PC-3 (cell line): ENCODE results near the gene VDR. TPM values are rescaled to one million over a fixed set of nuclear protein-coding genes. Genes with fewer than 3 reads are reported as not detected.

ENCODE experiments used
- ATAC-seq: fragments of 200-7000 bp; cut with Tn5 transposase; 2 replicates; pipeline ENCODE4 v1.9.1; 2020; ENCODE audit warnings: mild to moderate bottlenecking, moderate library complexity
- BruUV-seq: library from RNA; stranded (reverse); fragments of 400-500 nt; replicated peaks from 2 replicates; lab custom pipeline; 2021; lab: Mats Ljungman, UMichigan
- CTCF ChIA-PET: fragments of 300-600 bp; sonication (Branson Sonifier 250); formaldehyde crosslinking; loops from one replicate; lab custom pipeline; 2022; ENCODE audit warnings: antibody characterized with exemption; lab: Charles Lee
- POLR2A ChIA-PET: fragments of 300-600 bp; sonication (Branson Sonifier 250); formaldehyde crosslinking; loops from one replicate; lab custom pipeline; 2022; ENCODE audit warnings: antibody characterized with exemption; ENCODE audit not compliant: unreplicated experiment; lab: Charles Lee
- DNase-seq: peaks from one replicate; pipeline ENCODE4 v3.0.0-alpha.2; 2015
- H2AFZ ChIP-seq: fragments of 300-600 bp; sonication (generic); 2 replicates; pipeline ENCODE4 v1.6.0; 2016; ENCODE audit warnings: antibody characterized with exemption, low read length
- H3F3A ChIP-seq: fragments of 300-600 bp; sonication (generic); one replicate; pipeline ENCODE4 v1.6.0; 2017; ENCODE audit warnings: antibody characterized with exemption, low read length, control low read depth, mild to moderate bottlenecking; ENCODE audit not compliant: unreplicated experiment
- H3K27ac ChIP-seq: fragments of 300-600 bp; sonication (generic); 2 replicates; pipeline ENCODE4 v1.5.1; 2016; ENCODE audit warnings: mild to moderate bottlenecking, low read length
- H3K27me3 ChIP-seq: fragments of 300-600 bp; sonication (generic); 2 replicates; pipeline ENCODE4 v1.6.1; 2016; ENCODE audit warnings: low read length, mixed read lengths
- H3K36me3 ChIP-seq: fragments of 300-600 bp; sonication (generic); 2 replicates; pipeline ENCODE4 v1.6.1; 2016; ENCODE audit warnings: low read depth, mixed run types, low read length, mixed read lengths
- H3K4me1 ChIP-seq: fragments of 300-600 bp; sonication (generic); 2 replicates; pipeline ENCODE4 v1.5.1; 2016; ENCODE audit warnings: low read length; ENCODE audit not compliant: insufficient read depth
- H3K4me2 ChIP-seq: fragments of 300-600 bp; sonication (generic); 2 replicates; pipeline ENCODE4 v1.6.0; 2016; ENCODE audit warnings: low read length
- H3K4me3 ChIP-seq: fragments of 300-600 bp; sonication (generic); 2 replicates; pipeline ENCODE4 v1.5.1; 2016; ENCODE audit warnings: mild to moderate bottlenecking, low read length, mixed read lengths
- H3K79me2 ChIP-seq: fragments of 300-600 bp; sonication (generic); 2 replicates; pipeline ENCODE4 v1.6.1; 2017; ENCODE audit warnings: low read length, mixed read lengths
- H3K9ac ChIP-seq: fragments of 300-600 bp; sonication (generic); 2 replicates; pipeline ENCODE4 v1.6.0; 2016; ENCODE audit warnings: mild to moderate bottlenecking, low read length
- H3K9me2 ChIP-seq: fragments of 300-600 bp; sonication (generic); replicated peaks from 2 replicates; pipeline ENCODE4 v1.6.1; 2016; ENCODE audit warnings: mixed run types, low read length, mixed read lengths
- H3K9me3 ChIP-seq: fragments of 300-600 bp; sonication (generic); 2 replicates; pipeline ENCODE4 v1.6.1; 2016; ENCODE audit warnings: low read length, mixed read lengths
- H4K20me1 ChIP-seq: fragments of 300-600 bp; sonication (generic); 2 replicates; pipeline ENCODE4 v1.6.1; 2016; ENCODE audit warnings: low read length, mixed read lengths
- CTCF ChIP-seq: fragments of 300-600 bp; sonication (generic); conservative IDR thresholded peaks from 2 replicates; pipeline ENCODE4 v1.5.1; 2017; ENCODE audit warnings: antibody characterized with exemption, low read depth, mild to moderate bottlenecking, low read length
- EZH2 ChIP-seq: fragments of 300-600 bp; sonication (generic); IDR thresholded peaks from one replicate; pipeline ENCODE4 v1.6.1; 2017; ENCODE audit warnings: antibody characterized with exemption, mild to moderate bottlenecking, low read length; ENCODE audit not compliant: unreplicated experiment
- EZH2phosphoT487 ChIP-seq: fragments of 300-600 bp; sonication (generic); IDR thresholded peaks from 2 replicates; pipeline ENCODE4 v1.6.1; 2018; ENCODE audit warnings: mild to moderate bottlenecking, antibody characterized with exemption, low read length, borderline replicate concordance
- intact Hi-C: fragments of 100-400 bp; cut with micrococcal nuclease; formaldehyde crosslinking; loops from 2 replicates; pipeline ENCODE4 v1.9.0; 2023
- total RNA-seq: library from RNA; depleted of rRNA; stranded (reverse); fragments of >200 nt; gene quantifications from 2 replicates; pipeline ENCODE4 v1.2.3, GENCODE V29; 2014

VDR gene
- total RNA-seq, 1 experiment from 2014 or later, result 19.9 TPM

GRCh38 chr12:47894068-47894467 is 10.7 kb downstream of the VDR start:
- peaks cover 53% of the 10 kb centered on the region for H3K79me2 ChIP-seq

GRCh38 chr12:47892819-47893218 is 12.0 kb downstream of the VDR start:
- Histone ChIP-seq H3K9me3 (no peaks in the 10 kb centered on the region), H3K9ac (no peak overlapping the region), H2AFZ (no peak overlapping the region), H3K4me2 (no peak overlapping the region), H3K27ac (no peak overlapping the region), H3K36me3 (peaks cover under 1% of the 10 kb centered on the region; the same call in 1 of the 2 replicates), H3K4me3 (no peak overlapping the region), H3K27me3 (no peaks in the 10 kb centered on the region), H4K20me1 (no peaks in the 10 kb centered on the region), H3K79me2 (peaks cover 41% of the 10 kb centered on the region), H3K4me1 (peaks cover 18% of the 10 kb centered on the region), H3F3A (no peaks in the 10 kb centered on the region), H3K9me2 (no peaks in the 10 kb centered on the region)
- ChIA-PET CTCF (no interaction called here), POLR2A (no interaction called here)
- intact Hi-C loops, result no loop called here
- TF ChIP-seq EZH2 (no peak), EZH2phosphoT487 (no peak), CTCF (no peak)
- no TSS peak for BruUV-seq
- ATAC-seq (no peak), DNase-seq (no peak)

More at GRCh38 chr12:47894068-47894467, 10.7 kb downstream of the VDR start:
- no peak overlapping the region for H3K27ac ChIP-seq
- H3K27me3 ChIP-seq, result no peaks in the 10 kb centered on the region
- no peak overlapping the region for H3K4me3 ChIP-seq
- no peak overlapping the region for H3K9ac ChIP-seq
- H3K4me2 ChIP-seq, result no peak overlapping the region
- no peak overlapping the region for H2AFZ ChIP-seq
- H3K9me2 ChIP-seq, result no peaks in the 10 kb centered on the region
- no peaks in the 10 kb centered on the region for H3F3A ChIP-seq
- ChIA-PET POLR2A (no interaction called here), CTCF (no interaction called here)
- H3K4me1 ChIP-seq, result peaks cover 18% of the 10 kb centered on the region
- no peaks in the 10 kb centered on the region for H4K20me1 ChIP-seq
- intact Hi-C loops, result no loop called here
- BruUV-seq, result no TSS peak
- DNase-seq (no peak), ATAC-seq (no peak)
- TF ChIP-seq EZH2, result no peak
- no peak for TF ChIP-seq CTCF
- H3K36me3 ChIP-seq, result peaks cover 7% of the 10 kb centered on the region; the same call in 1 of the 2 replicates
- no peaks in the 10 kb centered on the region for H3K9me3 ChIP-seq

- ATAC-seq (no peak), DNase-seq (no peak)
- Histone ChIP-seq H3K36me3 (peaks cover 3% of the 10 kb centered on the region; the same call in 1 of the 2 replicates), H3K9ac (no peak overlapping the region), H3K79me2 (peaks cover 30% of the 10 kb centered on the region), H3K27ac (no peak overlapping the region), H3K27me3 (no peaks in the 10 kb centered on the region), H3K9me2 (no peaks in the 10 kb centered on the region), H4K20me1 (no peaks in the 10 kb centered on the region), H3K4me1 (peaks cover 5% of the 10 kb centered on the region), H3F3A (no peaks in the 10 kb centered on the region), H3K4me2 (no peak overlapping the region), H3K9me3 (no peaks in the 10 kb centered on the region), H3K4me3 (no peak overlapping the region), H2AFZ (no peak overlapping the region)
- intact Hi-C loops, result no loop called here
- ChIA-PET POLR2A (no interaction called here), CTCF (no interaction called here)
- BruUV-seq, result no TSS peak
- no peak for TF ChIP-seq CTCF
- TF ChIP-seq EZH2phosphoT487, result no peak
These were observed 13.4 kb downstream of the VDR start for GRCh38 chr12:47891356-47891755.
